HG03097 (cell line): ENCODE measurements around the gene GLIS1.

Experiments used
- ATAC-seq: cut with Tn5 transposase; IDR thresholded peaks from one replicate; pipeline ENCODE4 v1.9.1; 2021; ENCODE audit not compliant: unreplicated experiment, low FRiP score

The GLIS1 gene

DNA sequence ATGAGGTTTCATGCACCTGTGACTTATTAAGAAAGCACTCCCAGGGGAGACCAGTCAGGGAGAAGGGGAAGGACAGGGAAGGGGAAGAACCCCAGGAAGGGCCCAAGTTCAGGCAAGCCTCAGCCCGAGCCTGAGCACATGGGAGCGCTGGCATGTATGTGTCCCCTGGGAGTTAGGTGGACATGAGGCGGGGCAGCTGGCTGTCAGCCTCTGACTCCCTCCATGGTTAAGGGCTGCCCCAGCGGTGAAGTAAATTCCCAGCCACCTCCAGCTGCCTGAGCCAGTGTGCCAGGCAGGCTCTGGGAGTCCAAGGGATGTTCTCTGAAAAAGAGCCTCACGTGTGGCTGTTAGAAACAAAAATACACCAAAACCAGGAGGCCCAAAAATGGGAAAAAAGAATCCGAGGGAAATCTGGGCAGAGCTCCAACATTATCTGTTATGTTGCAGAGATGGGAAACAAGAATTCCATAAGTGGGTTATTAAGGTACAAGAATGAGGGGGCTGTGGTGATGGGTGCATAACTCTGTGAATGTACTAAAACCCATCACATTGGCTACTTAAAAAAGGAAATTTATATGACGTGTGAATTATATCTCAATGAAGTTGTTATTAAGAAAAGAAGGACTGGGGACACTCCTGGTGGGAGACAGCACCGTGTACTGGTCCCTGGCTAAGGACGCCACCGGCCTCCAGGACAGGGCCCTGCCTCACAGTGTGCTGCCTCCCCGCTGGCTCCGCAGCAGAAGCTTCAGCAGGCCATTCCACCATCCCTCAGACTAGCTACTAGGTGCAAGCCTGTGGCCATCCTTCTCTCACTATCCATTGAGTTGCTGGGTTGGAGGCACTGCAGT lies 261.1 kb downstream of the GLIS1 start:
- ATAC-seq: no peak

DNA sequence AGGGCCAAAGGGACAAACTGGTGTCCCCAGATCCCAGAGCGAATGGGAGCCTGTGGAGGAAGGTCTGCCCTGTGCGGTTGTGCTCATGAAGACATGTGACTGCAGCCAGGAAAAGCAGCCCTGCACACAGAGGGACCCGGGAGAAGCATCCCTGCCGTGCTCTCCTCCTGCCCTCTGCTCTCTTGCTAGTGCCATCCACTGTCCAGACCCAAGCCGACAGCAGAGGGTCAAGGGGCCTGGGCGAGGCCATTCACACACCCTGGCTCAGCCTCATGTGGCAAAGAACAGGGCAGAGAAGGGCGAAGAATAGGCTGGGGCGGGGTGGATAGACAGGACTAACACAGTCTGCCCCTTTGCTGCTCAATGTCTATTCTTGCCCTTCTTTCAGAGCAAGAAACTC lies 262.4 kb downstream of the GLIS1 start:
- ATAC-seq: no peak

DNA sequence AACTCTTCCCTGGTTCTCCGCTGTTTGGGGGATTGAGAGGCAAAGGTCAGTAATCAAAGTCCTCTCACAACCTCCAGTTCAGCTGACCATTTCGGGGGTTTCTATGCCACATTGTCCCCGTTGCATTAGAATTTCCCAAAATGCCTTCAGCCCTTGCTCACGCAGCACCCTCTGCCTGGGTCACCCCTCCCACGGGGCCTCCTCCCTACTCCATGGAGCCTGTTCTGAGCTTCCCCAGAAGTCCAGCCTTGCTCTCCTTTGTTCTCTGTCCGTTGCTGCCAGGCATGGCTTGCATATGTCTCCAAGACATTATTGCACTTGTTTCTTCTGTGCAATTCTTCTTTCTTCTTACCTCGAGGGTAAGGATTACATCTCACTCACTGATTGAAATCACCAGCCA lies 263.3 kb downstream of the GLIS1 start:
- no peak for ATAC-seq

DNA sequence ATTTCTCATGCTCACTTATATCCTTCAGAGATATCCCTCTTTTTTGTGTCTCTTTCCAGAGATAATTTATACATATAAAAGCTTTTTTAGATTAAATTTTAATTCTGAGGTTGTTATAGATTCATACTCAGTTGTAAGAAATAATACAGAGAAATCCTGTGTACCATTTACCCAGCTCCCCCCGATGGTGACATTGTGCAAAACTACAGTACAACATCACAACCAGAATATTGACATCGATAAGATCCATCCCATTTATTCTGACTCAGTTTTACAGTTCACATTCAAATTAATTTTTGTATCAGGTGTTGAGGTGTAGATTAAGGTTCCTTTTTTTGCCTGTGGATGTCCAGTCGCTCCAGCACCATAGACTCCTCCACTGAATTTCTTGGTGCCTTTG lies 265.5 kb downstream of the GLIS1 start:
- no peak for ATAC-seq

DNA sequence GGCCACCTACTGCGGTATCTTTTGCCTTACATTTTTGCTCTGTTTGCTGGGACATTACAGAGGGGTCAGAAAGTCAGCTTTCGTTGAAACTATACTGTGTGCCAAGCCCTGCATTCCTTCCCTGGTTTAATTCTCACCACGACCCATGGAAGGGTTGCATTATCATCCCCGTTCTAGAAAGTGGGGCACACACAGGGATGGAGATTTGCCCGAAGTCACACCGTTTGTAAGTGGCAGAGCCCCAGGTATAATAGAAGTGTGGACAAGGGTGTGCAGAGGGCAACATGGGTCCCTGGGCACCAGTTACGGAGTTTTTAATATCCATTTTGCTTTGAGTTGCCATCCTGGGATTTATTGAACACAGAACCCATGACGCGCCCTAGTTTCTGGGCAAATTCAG lies 268.0 kb downstream of the GLIS1 start:
- ATAC-seq: no peak

DNA sequence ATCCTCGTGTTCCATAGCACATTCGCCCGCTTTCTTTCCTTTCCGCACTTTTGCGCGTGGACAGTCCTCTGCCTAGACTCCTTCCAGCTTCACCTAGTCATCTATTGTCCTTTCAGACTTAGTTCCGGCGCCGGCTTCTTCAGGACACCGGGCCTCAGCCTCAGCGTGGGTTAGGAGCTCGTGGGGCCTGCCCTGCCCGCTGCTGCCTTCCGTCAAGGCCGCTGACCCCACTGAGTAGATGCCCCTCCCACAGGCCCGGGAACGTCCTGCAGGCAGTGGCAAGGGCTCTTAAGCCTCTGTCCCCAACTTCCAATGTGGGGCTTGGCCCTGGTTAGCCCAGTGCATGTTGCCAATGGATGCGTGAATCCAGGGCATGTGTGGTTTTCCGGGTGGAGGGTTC lies 268.4 kb downstream of the GLIS1 start:
- ATAC-seq: no peak

DNA sequence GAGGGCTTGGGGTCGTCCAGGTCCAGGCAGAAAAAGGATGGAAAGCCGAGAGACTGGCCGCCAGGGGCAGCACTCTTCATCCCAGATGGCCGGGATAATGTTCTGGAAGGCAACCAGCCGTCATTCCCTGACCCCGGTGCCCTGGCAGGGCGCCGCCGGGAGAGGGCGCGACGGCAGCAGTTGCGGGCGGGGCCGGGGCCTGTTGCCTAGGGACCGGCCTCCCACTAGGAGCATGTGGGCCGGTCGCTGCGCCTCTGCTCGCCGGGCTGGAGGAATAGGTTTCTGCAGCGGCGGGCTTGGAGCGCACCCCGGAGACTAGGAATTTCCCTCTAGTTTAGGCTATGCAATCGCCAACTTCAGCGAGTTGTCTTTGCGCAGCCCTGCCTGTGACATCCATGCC lies 268.8 kb downstream of the GLIS1 start:
- no peak for ATAC-seq

DNA sequence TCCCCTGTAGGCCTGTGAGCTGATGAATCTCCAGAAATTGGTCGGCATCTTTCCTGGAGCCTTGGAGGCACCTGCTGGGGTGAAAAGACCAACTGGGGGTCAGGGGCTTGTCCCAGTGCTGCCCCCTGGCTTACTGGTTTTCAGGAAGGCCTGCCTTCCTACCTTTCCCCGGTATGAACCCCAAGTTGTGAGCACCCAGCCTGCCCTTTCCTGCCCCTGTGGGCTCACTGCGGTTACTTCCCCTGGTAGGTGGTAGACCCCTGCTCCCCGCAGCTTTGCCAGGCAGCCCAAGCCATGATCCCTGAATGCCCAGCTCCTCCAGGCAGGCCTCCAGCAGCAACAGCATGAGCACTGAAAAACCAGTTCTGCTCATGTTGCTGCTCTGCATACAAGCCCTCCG lies 269.6 kb downstream of the GLIS1 start:
- no peak for ATAC-seq

DNA sequence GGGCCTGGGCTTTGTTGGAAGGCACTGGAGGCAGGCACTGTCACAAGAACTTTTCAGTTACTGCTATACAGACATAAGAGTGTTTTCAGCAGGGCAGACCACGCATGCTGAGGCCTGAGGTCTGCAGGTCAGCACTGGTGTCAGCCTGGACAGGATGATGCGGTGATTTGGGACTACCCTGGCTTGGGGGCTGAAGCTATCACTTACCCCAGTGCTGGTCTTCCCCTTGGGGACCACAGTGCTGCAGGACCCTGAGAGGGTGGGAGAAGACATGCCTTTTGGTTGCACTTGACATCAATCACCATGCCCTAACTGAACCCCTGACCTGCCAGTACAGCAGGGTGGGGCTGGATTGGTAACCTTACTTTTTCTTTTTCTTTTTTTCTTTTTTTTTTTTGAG lies 270.6 kb downstream of the GLIS1 start:
- no peak for ATAC-seq

DNA sequence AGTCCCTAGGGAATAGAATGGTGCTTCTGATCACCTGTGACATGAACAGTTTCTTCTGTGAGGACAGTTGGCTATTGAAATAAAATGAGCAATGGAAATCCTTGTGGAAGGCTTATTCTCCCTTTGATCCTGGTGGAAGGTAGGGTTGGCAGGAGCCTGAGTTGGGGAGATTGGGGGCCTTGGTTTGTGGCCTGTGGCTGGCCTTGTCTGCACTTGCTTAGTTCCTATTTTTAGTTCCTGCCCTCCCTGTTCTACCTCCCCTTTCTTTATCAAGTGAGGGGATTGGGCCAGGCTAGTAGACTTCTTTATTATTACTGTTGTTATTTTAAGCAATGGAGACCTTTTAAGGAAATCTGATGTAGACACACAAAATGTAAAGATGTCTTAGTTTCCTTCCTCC lies 271.6 kb downstream of the GLIS1 start:
- ATAC-seq: no peak

DNA sequence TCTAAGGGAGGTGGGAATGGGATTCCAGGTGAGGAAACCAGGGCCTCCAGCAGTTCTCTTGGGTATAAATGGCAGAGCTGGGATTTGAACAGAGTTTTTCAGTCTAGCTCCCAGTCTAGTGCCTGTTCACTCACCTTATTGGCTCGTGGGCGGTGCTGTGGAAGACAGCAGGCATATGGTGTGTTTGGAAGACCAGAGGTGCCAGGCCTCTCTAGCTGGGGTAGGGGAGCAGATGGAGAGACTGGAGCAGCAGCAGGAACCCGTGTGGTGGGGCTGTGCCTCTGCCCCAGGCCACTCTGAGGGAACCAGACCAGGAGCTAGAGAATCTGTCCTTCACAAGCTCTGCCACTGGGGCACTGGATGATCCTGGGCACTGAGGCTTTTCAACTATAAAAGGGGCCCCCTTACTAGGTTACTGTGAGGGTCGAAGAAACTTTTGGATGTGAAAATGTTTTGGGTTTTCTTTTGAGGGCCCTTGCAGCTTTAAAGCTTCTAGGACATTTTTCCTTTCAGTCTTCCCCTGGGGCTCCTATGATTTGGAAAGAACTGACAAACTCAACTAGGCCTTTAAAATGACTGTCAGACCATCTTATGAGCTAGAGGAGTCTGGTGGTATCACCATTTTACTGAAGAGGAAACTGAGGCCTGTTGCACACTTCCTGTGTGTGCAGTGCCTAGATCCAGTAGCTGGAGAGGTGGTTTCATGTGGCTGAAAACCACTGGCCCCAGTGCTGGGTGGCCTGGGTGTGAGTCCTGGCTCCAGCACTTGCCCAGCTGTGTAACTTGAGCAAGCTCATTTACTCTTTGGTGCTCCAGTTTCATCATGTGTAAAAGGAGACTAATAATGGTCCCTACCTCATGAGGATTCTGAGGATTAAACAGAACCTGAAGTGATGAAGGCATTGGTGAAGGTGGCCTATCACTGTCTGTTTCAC lies 273.7 kb downstream of the GLIS1 start:
- no peak for ATAC-seq

DNA sequence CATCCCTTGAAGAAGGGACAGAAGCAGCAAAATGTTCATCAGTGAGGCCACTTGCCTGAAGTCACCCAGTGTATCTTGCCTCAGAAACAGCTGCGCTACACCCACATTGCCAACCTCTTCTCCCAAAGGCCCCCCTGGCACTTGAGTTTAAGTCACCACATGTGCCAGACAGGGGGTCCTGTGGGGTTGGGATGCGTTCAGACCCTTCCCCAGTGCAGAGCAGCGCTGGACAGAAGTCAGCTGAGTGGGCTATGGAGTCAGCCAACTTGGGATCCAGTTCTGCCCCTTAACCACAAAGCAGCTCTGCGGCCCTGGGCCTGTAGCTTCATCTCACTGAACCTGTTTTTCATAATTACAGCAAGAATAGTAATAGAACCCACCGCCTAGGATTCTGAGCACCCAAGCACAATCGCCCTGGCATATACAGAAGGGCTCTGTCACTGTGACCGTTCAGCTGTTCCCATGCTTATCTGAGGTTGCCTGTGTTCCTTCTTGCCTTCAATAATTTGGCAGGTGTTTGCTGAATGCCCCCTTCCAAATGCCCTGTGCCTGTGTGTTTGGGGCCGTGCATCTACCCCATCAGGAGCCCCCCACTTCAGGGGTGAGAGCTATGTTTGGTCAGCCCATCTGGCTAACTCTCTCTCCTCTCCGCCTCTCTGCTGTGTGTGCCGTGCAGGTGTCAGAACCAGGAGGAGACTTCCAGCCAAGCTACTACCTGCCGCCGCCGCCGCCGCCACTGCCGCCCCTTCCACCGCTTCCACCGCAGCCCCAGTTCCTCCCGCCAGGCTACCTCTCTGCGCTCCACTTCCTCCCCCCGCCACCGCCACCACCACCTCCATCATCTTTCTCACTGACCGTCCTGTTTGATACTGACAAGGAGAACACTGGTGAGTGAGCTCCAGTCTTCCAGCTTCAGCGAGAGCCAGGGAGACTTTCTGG lies 274.7 kb downstream of the GLIS1 start:
- ATAC-seq: no peak

DNA sequence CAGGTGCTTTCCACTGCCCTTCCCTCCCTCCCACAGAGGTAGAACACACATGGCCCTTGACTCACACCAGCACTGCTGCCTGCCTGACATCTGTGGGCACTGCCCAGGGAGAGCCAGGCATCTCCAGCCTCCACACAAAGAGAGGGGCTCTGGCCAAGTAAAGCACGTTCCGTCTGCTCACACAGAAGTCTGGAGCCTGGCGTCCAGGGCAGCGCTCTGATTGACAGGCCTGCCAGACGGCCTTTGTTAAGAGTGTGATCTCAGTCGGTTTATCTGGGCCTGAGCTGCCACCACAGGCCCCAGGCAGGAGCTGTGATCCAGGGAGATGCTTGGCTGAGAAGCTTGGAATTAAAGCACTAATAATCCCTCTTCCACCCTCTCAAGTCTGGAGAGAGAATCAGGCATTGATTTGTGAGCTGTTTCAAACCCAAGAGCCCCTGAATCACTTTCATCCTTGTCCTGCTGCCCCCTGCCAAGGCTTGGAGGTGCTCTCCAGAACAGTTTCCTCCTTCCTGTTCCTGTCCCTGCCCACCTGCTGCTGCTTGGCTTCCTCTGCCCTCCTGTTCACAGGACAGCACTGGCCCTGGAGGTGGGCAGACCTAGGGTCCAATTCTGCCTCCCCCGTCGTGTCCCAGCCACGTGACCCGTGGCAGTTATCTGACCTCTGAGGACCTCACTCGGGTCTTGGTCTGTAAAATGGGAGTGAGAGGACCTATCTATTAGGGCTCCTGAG lies 276.0 kb downstream of the GLIS1 start:
- ATAC-seq: no peak

DNA sequence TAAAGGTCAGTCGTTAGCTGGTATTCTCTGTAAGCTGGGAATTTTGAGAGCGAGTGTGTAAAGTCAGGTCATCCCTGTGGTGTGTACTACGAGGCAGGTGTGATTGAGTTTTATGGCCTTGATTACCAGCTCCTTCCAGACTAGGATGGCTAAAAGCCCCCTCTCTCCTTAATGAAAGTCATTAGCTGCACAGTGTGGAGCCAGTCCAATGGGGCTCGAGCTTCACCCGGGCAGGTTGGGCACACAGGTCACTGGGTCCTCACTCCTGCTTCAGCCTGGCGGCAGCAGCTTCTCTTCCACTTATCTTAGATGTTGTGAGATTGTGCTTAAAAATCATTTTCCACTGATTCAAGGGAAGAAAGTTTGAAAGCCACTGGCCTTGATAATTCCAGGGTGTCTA lies 276.8 kb downstream of the GLIS1 start:
- no peak for ATAC-seq

DNA sequence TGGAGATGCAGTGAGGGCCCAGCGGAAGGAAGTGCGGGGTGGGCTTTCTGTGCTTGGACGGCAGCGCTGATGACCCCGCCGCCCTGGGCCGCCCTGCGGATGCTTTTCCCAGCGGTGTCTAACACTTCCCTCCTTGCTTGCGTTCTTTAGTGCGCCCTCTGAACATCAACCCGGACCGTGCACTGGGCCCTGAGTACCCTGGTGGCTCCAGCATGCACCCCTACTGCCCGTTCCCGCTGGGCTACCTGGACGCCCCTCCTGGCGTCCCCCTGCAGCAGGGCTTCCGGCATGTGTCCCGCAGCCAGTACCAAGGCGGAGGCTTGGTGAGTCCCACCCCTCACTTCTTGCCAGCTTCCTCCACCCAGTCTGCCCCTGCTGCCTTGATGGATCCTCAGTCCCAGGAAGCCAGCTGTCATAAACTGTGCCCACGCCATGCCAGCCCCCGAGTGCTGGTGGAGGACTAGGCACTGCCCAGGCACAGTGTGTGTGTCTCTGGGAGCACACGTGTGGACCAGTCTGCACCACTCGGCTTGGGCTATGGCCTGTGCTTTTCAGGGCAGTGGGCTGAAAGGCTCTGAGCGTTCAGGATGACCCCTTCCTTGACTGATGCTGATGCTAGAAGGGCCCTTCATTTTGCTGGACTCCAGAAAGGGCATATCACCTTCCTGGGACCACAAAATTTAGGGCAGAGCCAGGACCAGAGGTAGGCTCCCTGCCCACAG lies 277.5 kb downstream of the GLIS1 start:
- ATAC-seq: no peak

DNA sequence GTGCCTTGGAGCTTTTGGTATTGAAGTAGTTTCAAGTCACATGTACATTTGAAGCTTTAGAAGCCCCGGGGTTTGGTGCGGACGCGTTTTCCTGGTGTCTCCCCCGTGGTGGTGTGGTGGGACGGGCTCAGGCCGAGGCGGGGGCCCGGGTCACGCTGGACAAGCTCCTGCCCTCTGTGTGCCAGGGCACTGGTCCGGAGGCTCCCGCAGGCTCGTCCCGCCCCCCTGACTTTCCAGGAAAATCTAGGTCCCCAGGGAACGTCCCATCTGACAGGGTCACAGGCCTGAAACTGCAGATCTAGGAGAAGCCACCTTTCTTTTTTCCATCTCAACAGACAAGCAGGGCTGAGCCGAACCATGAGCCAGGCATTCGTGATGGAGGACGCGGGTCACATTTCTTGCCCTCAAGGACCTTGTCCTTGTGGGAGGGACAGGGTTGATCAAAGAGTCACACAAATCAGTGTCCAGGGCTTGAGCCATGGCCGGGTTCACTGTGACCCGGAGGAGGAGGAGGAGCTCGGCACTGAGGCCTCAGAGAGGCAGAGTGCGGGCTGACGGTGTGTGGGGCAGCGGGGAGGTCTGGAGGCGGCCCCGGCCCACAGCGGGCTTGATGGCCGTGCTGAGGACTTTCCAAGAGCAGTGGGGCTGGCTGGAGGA lies 278.2 kb downstream of the GLIS1 start:
- no peak for ATAC-seq

DNA sequence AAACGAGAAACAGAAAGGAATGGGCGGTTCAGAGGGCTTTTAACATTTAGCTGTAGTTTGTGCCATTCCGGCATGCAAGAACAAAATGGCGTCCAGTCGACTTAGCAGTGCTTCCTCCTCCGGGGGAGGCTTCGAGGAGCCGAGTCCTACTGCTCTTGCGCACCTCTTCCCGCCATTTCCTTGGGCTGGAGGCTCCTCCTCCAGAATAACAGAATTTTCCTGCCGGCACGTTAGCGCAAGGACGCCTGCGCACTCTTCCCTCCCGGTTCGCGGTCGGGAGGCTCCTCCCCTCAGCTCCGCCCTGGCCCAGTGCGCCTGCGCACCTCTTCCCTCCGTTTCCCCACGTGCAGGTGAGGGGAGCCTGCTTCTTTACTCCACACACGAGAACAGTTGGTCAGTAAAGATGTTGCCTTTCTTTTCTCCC lies 278.7 kb downstream of the GLIS1 start:
- no peak for ATAC-seq

DNA sequence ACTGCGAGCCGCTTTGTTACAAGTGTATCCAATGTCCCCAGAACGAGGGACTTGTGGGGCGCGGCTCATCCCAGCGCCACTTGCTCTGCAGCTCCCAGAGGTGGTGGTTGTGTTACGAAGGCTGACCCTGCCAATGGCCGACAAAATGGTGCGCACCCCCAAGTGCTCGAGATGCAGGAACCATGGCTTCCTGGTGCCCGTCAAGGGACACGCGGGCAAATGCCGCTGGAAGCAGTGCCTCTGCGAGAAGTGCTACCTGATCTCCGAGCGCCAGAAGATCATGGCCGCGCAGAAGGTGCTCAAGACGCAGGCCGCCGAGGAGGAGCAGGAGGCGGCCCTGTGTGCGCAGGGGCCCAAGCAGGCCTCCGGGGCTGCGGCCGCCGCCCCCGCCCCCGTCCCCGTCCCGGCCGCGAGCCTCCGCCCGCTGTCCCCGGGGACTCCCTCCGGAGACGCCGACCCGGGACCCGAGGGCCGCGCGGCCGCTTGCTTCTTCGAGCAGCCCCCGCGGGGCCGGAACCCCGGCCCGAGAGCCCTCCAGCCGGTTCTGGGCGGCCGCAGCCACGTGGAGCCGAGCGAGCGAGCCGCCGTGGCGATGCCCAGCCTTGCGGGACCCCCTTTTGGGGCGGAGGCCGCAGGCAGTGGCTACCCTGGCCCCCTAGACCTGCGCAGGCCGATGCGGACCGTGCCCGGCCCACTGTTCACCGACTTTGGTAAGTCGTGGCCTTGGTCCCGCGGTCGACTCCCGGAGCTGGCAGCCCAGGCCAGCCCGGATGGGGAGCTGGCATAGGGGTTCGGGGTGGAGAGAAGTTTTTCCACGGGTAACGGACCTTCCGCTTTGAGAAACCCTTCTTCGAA lies 279.4 kb downstream of the GLIS1 start, which contains the start of gene DMRTB1:
Gene DMRTB1, plus strand, starts transcription at position 79 of the 855 bp plus-strand sequence. Its CDS starts 55 bp downstream, at position 134.
- no peak for ATAC-seq
